ENCODE data around the gene ZNF432.

The ZNF432 gene

DNA sequence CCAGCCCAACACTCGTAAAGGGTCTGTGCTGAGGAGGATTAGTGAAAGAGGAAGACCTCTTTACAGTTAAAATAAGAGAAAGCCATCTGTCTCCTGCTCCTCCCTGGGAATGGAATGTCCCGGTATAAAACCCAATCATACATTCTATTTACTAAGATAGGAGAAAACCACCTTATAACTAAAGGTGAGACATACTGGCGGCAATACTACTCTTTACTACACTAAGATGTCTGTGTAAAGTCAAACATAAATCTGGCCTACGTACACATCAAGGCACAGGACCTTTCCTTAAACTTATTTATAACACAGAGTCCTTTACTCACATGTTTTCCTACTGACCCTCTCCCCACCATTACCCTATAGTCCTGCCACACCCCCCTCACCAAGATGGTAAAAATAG is 65.3 kb downstream of the ZNF432 start:
- DNase-seq (ENCODE audit: insufficient read length, low spot score) (no peak), FAIRE-seq (no peak)
- TF ChIP-seq POLR2A (IDR thresholded peaks at IDR 0.05; ENCODE audit: low read depth, low read length) = no peak
